HEK293 (cell line): Measurements from ENCODE around the gene PCID2.

ENCODE experiments used
- BCL11A ChIP-seq: fragments of 450-650 bp; formaldehyde crosslinking; IDR thresholded peaks from 2 replicates; pipeline ENCODE4 v1.5.1; 2016; ENCODE audit warnings: low read depth, missing biosample characterization, missing genetic modification characterization
- CTCF ChIP-seq: fragments of 450-650 bp; formaldehyde crosslinking; IDR thresholded peaks from 2 replicates; pipeline ENCODE4 v1.5.1; 2016; ENCODE audit warnings: missing biosample characterization, missing genetic modification characterization
- ZNF274 ChIP-seq, 2 experiments: fragments of 200-500 bp in 1 of 2; fragments of 450-650 bp in 1 of 2; sonication (Bioruptor generic) in 1 of 2; formaldehyde crosslinking in 1 of 2; IDR thresholded peaks; 2 replicates each; pipeline versions ENCODE4 v1.5.1 to v1.6.1; 2014 to 2016; ENCODE audit warnings: borderline replicate concordance in 1 of 2, inconsistent platforms in 1 of 2, low read length in 1 of 2, missing biosample characterization in 1 of 2, missing genetic modification characterization in 1 of 2
- ZNF433 ChIP-seq: fragments of 450-650 bp; formaldehyde crosslinking; IDR thresholded peaks from 2 replicates; pipeline ENCODE4 v1.5.1; 2016; ENCODE audit warnings: missing biosample characterization, missing genetic modification characterization, low read depth
- ZNF558 ChIP-seq: fragments of 450-650 bp; formaldehyde crosslinking; IDR thresholded peaks from 2 replicates; pipeline ENCODE4 v1.5.1; 2016; ENCODE audit warnings: missing biosample characterization, missing genetic modification characterization

- no peak for TF ChIP-seq BCL11A (tag by site-specific recombination)
- no peak for TF ChIP-seq CTCF (tag by site-specific recombination)
- TF ChIP-seq ZNF274 (IDR thresholded peaks at IDR 0.05; ENCODE audit: low read length) = no peak
- TF ChIP-seq ZNF274 (tag by site-specific recombination; IDR thresholded peaks at IDR 0.05; ENCODE audit: borderline replicate concordance) = no peak
- TF ChIP-seq ZNF433 (tag by site-specific recombination) = no peak
- no peak for TF ChIP-seq ZNF558 (tag by site-specific recombination)
These were observed 10.9 kb upstream of the PCID2 start for GRCh38 chr13:113219256-113219940.
